HAP-1 (cell line): ENCODE data around the gene HMGN4.
"Not testable (repeated sequence)": the region's sequence is repeated elsewhere in the genome, so short reads cannot be mapped to it uniquely, and the experiment has no call there.

Experiments used
- DNase-seq, 2 experiments: peaks; one replicate each; pipeline ENCODE4 v3.0.0-alpha.2; 2016 to 2020; ENCODE audit warnings: low spot score in 2 of 2
- H3K27me3 ChIP-seq: fragments of 250-450 bp; sonication (Bioruptor Pico); 2 replicates; pipeline ENCODE4 v1.5.1; 2020; ENCODE audit warnings: low read depth, mild to moderate bottlenecking, moderate library complexity
- H3K36me3 ChIP-seq: fragments of 250-450 bp; sonication (Bioruptor Pico); replicated peaks from 2 replicates; pipeline ENCODE4 v1.5.1; 2020; ENCODE audit warnings: mild to moderate bottlenecking
- H3K4me1 ChIP-seq: fragments of 250-450 bp; sonication (Bioruptor Pico); 2 replicates; pipeline ENCODE4 v1.5.1; 2020; ENCODE audit warnings: mild to moderate bottlenecking
- H3K4me3 ChIP-seq: fragments of 250-450 bp; sonication (Bioruptor Pico); 2 replicates; pipeline ENCODE4 v1.5.1; 2020; ENCODE audit warnings: mild to moderate bottlenecking, moderate library complexity
- H3K9me3 ChIP-seq: fragments of 250-450 bp; sonication (Bioruptor Pico); 2 replicates; pipeline ENCODE4 v1.5.1; 2020; ENCODE audit warnings: mild to moderate bottlenecking, moderate library complexity
- in situ Hi-C: fragments of 300-500 bp; cut with MboI; formaldehyde crosslinking; loops from 3 replicates; pipeline ENCODE4 v1.14.3; 2020; ENCODE audit warnings: low sequenced_read_pairs, inconsistent platforms, mixed read lengths

The HMGN4 gene

DNA sequence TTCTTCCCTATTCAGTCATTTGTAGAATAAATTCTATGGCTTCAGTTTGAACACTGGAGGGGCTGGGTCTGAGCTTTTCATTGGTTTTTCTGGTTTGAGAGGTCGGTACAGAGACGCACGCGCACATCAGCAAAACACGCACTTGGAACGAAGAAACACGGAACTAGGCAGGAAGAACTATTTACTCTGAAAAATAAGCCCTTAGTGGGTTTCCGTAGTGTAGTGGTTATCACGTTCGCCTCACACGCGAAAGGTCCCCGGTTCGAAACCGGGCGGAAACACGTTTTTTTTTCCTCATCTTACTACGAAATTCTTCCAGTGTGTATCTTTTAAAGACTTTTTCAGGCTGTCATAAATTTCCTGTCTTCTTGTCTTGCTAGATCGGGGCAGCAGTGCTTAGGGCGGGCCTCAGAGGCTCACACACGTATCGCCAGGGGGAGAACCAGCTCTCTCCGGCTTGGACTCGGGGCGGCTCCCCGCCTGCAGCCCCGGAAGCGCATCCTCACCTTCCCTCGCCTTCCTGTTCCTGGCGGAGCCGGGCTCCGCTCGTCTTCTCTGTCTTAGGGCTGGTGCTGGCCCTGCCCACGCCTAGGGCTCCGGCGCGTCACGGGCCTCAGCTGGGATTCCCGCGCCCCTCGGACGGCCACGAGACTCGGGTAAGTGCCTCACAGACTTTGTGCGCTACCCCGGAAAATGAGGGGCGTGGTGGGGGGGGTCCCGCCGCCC, at the start of gene HMGN4:
Gene HMGN4, plus strand, starts transcription at position 521 of the 726 bp plus-strand sequence. CDS start 6,841 bp downstream, outside the sequence.
- no peaks in the 10 kb centered on the region for H3K27me3 ChIP-seq
- peaks cover 18% of the 10 kb centered on the region for H3K36me3 ChIP-seq
- H3K4me1 ChIP-seq: peaks cover 15% of the 10 kb centered on the region
- no peaks in the 10 kb centered on the region for H3K9me3 ChIP-seq
- H3K4me3 ChIP-seq: peak within 1 kb of the TSS; percentile 75
- in situ Hi-C loops: loop anchor here (5.0 kb wide), 1 partner anchor 211 kb away; no protein-coding TSS in a partner anchor
- peak; percentile 81 to 87 for DNase-seq

- in situ Hi-C loops: no loop called here
- Histone ChIP-seq H3K36me3 (no peaks in the 10 kb centered on the region), H3K4me3 (no peak overlapping the region), H3K9me3 (no peaks in the 10 kb centered on the region), H3K4me1 (no peaks in the 10 kb centered on the region), H3K27me3 (no peaks in the 10 kb centered on the region)
- DNase-seq: no peak
These were observed 47.9 kb upstream of the HMGN4 start for GRCh38 chr6:26489996-26490964.

DNA sequence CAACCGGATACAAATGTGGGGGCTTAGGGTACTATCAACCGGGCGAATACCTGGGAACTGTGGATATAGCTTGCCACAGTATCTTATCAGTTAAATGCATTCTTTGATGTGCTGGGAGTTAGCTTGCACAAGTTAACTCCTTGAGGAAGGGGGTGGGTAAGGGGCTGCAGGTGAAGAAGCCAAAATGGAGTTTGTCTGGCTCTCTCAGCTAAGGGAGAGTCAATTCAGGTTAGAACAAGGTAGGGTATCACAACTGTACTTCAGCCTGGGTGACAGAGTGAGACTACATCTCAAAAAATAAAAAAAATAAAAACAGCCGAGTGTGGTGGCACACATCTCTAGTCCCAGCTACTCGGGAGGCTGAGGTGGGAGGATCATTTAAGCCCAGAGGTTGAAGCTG, 46.6 kb upstream of the HMGN4 start:
- H3K27me3 ChIP-seq: no peaks in the 10 kb centered on the region

DNA sequence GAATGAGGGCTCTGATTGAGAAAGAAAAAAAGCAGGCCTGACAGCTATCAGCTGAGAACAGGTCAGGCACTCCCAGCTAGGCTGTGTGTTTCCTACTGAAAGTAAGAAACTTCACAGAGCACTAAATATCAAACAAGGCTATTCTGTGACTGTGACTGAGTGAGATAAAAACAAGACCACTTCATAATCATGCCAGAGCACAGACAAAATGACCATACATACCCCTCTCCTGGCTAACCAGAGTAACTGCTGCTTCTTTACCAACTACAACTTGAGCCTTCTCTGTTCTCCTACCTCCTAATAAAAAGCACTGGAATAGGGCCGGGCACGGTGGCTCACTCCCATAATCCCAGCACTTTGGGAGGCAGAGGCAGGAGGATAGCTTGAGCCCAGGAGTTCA, 44.9 kb upstream of the HMGN4 start:
- H3K4me3 ChIP-seq: no peak overlapping the region
- H3K27me3 ChIP-seq: no peaks in the 10 kb centered on the region
- DNase-seq: no peak
- in situ Hi-C loops: no loop called here
- H3K9me3 ChIP-seq: no peaks in the 10 kb centered on the region
- H3K36me3 ChIP-seq: no peaks in the 10 kb centered on the region
- no peaks in the 10 kb centered on the region for H3K4me1 ChIP-seq

More for the DNA sequence above, 46.6 kb upstream of the HMGN4 start:
- Histone ChIP-seq H3K9me3 (no peaks in the 10 kb centered on the region), H3K36me3 (no peaks in the 10 kb centered on the region), H3K4me3 (no peak overlapping the region), H3K4me1 (no peaks in the 10 kb centered on the region)
- in situ Hi-C loops: no loop called here
- no peak for DNase-seq

DNA sequence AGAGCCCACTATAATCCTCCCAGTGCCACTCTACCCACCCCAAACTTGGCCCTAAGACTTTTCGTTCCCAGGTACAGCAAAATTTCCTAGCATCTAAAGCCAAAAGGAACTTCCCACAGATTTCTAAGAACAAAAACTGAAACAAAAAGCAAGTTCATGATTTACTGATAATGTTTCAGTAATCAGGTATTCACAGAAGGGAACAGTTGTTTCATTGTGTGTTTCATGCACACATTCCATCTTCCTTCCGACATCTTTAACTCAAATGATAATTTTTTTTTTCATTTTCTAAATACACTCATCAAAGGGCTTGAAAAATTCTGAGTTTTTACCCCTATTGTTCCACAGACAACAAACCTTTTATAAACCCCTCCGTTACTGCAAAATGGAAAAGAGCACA, 44.0 kb upstream of the HMGN4 start:
- Histone ChIP-seq H3K9me3 (no peaks in the 10 kb centered on the region), H3K4me3 (no peak overlapping the region), H3K27me3 (no peaks in the 10 kb centered on the region), H3K36me3 (no peaks in the 10 kb centered on the region), H3K4me1 (no peaks in the 10 kb centered on the region)
- in situ Hi-C loops: no loop called here
- no peak for DNase-seq

DNA sequence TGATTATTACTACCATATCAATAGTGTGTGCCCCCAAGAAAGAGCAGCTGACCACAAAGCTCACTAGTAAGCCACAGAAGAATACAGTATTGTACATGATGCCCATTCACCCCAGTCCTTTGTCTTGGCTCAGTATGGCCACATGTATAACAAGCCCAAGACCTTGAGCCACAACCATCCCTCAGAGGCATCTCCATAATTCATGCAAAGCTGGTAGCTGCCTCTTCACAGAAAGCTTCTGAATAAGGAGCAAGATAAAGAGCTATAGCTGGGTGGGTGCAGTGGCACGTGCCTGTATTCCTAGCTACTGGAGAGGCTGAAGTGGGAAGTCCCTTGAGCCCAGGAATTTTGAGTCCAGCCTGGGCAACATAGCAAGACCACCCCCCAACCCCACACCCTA, 42.9 kb upstream of the HMGN4 start:
- in situ Hi-C loops: no loop called here
- Histone ChIP-seq H3K4me1 (no peaks in the 10 kb centered on the region), H3K36me3 (no peaks in the 10 kb centered on the region), H3K9me3 (no peaks in the 10 kb centered on the region), H3K4me3 (no peak overlapping the region), H3K27me3 (no peaks in the 10 kb centered on the region)
- no peak for DNase-seq

DNA sequence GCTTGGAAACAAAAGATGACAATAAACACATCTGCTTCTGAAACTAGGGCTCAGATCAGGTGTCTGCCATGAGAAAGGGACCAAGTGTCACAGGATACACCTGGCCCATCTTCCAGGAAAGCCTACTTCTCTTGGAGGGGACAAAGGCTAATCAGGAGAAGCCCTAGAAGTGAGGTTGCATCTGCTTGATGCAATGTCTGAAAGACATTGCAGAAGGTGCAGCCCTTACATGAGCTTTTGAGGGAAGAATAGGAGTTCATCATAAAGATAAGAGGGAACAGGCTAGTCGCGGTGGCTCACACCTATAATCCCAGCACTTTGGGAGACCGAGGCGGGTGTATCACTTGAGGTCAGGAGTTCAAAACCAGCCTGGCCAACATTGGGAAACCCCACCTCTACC, 40.6 kb upstream of the HMGN4 start:
- in situ Hi-C loops: no loop called here

GRCh38 chr6:26500102-26500501, 38.1 kb upstream of the HMGN4 start, which contains the start of gene BTN1A1:
Gene BTN1A1, plus strand, starts transcription at chr6:26500303. Its CDS starts 984 bp downstream, at chr6:26501287.
- Histone ChIP-seq H3K4me3 (no peak within 1 kb of the TSS), H3K4me1 (no peaks in the 10 kb centered on the region), H3K36me3 (no peaks in the 10 kb centered on the region), H3K9me3 (no peaks in the 10 kb centered on the region), H3K27me3 (no peaks in the 10 kb centered on the region)
- in situ Hi-C loops: no loop called here
- no peak for DNase-seq

More for the DNA sequence above, 40.6 kb upstream of the HMGN4 start:
- no peaks in the 10 kb centered on the region for H3K9me3 ChIP-seq
- no peak for DNase-seq
- H3K36me3 ChIP-seq: no peaks in the 10 kb centered on the region
- H3K4me1 ChIP-seq: no peaks in the 10 kb centered on the region
- H3K27me3 ChIP-seq: no peaks in the 10 kb centered on the region
- no peak overlapping the region for H3K4me3 ChIP-seq

- H3K9me3 ChIP-seq: no peaks in the 10 kb centered on the region
- H3K36me3 ChIP-seq: no peaks in the 10 kb centered on the region
- H3K4me3 ChIP-seq: no peak overlapping the region
- H3K4me1 ChIP-seq: no peaks in the 10 kb centered on the region
- no peaks in the 10 kb centered on the region for H3K27me3 ChIP-seq
- DNase-seq: no peak
- in situ Hi-C loops: no loop called here
These were observed 36.6 kb upstream of the HMGN4 start for GRCh38 chr6:26501482-26501986.

GRCh38 chr6:26502165-26502564, 36.0 kb upstream of the HMGN4 start:
- H3K9me3 ChIP-seq: no peaks in the 10 kb centered on the region
- H3K4me1 ChIP-seq: no peaks in the 10 kb centered on the region
- DNase-seq: no peak
- no peaks in the 10 kb centered on the region for H3K36me3 ChIP-seq
- H3K27me3 ChIP-seq: no peaks in the 10 kb centered on the region
- in situ Hi-C loops: no loop called here
- no peak overlapping the region for H3K4me3 ChIP-seq

GRCh38 chr6:26502626-26503025, 35.5 kb upstream of the HMGN4 start:
- DNase-seq: no peak
- H3K27me3 ChIP-seq: no peaks in the 10 kb centered on the region
- no peaks in the 10 kb centered on the region for H3K36me3 ChIP-seq
- in situ Hi-C loops: no loop called here
- H3K4me1 ChIP-seq: no peaks in the 10 kb centered on the region
- no peak overlapping the region for H3K4me3 ChIP-seq
- no peaks in the 10 kb centered on the region for H3K9me3 ChIP-seq

DNA sequence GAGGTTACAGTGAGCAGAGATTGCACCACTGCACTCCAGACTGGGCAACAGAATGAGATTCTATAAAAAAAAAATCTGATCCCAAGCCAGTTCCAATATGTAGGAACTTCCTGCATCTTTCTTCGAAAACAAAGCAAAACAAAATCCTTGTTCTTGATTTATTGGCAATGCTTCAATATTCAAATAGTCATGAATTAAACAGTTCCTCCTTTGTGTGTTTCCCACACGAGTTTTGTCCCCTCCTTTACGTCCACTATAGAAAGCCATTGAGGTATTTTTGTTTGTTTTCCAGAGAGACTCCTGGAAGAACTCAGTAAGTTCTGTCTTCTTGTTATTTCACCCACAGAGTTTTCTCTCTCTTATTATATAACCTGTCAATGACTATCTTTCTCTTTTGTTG, 30.5 kb upstream of the HMGN4 start:
- in situ Hi-C loops: no loop called here
- no peaks in the 10 kb centered on the region for H3K27me3 ChIP-seq
- H3K4me3 ChIP-seq: no peak overlapping the region
- H3K36me3 ChIP-seq: no peaks in the 10 kb centered on the region
- no peak for DNase-seq
- no peaks in the 10 kb centered on the region for H3K4me1 ChIP-seq
- no peaks in the 10 kb centered on the region for H3K9me3 ChIP-seq

DNA sequence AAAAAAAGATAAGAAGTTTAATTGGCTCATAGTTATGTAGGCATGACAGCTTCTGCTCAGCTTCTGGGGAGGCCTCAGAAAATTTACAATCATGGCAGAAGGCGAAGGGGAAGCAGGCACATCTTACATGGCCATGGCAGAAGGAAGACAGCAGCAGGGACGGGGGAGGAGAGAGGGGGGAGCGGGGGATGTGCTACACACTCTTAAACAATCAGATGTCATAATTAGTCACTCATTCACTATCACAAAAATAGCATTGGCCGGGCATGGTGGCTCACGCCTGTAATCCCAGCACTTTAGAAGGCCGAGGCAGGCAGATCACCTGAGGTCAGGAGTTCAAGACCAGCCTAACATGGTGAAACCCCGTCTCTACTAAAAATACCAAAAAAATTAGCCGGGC, 27.1 kb upstream of the HMGN4 start:
- H3K36me3 ChIP-seq, H3K4me3 ChIP-seq, H3K9me3 ChIP-seq, DNase-seq, in situ Hi-C loops, H3K4me1 ChIP-seq, H3K27me3 ChIP-seq: not testable (repeated sequence)

DNA sequence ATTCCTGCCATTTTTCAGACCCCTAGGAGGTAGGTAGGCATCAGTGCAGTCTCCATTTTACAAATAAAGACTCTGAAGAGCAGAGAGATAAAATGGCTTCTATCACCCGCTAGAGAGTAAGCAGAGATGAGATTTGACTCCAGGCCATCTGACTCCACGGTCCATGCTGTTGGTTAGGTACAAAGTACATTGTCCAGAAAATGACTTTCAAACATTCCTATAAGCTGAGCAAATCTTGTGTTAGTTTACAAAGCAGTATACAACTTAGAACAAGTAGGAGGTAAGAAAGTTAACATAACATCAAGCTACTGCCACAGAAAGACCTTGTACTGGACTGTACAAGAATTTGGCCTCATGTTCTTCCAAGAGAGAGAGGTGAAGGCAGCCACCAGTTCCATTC, 23.2 kb upstream of the HMGN4 start:
- Histone ChIP-seq H3K9me3 (no peaks in the 10 kb centered on the region), H3K27me3 (no peaks in the 10 kb centered on the region), H3K4me3 (no peak overlapping the region), H3K36me3 (no peaks in the 10 kb centered on the region), H3K4me1 (peaks cover 8% of the 10 kb centered on the region)
- in situ Hi-C loops: no loop called here
- DNase-seq: no peak
